Tibial artery (tissue), 4 donors: Measurements from ENCODE around the gene COL1A2.

Experiments used
- DNase-seq, 2 donors: peaks; one replicate each; pipeline ENCODE4 v3.0.0-alpha.2; 2019
- H3K27ac ChIP-seq, 2 donors: fragments of 200-600 bp; sonication (generic) in 1 of 2; 1 replicate in 1 of 2; 2 replicates in 1 of 2; pipeline ENCODE4 v1.5.1; 2018 to 2019; ENCODE audit warnings: mild to moderate bottlenecking in 1 of 2
- H3K27me3 ChIP-seq, 2 donors: fragments of 200-600 bp; sonication (generic) in 1 of 2; one replicate each; pipeline versions ENCODE4 v1.5.1 to v1.6.0; 2016 to 2019
- H3K36me3 ChIP-seq, 3 donors: fragments of 200-600 bp; sonication (generic) in 2 of 3; one replicate each; pipeline ENCODE4 v1.5.1; 2016 to 2019; ENCODE audit warnings: mild to moderate bottlenecking in 2 of 3
- H3K4me1 ChIP-seq, 4 donors: fragments of 200-600 bp; sonication (generic) in 2 of 4; 1 replicate in 3 of 4; 2 replicates in 1 of 4; pipeline ENCODE4 v1.5.1; 2016 to 2019
- H3K4me3 ChIP-seq, 2 donors: fragments of 200-600 bp; sonication (generic) in 1 of 2; 1 replicate in 1 of 2; 2 replicates in 1 of 2; pipeline ENCODE4 v1.5.1; 2018 to 2019; ENCODE audit warnings: mild to moderate bottlenecking in 2 of 2
- H3K9me3 ChIP-seq, 3 donors: fragments of 200-600 bp; sonication (generic) in 1 of 3; one replicate each; pipeline ENCODE4 v1.5.1; 2016 to 2019
- CTCF ChIP-seq, 2 experiments: fragments of 200-600 bp in 1 of 2; fragments of 450-650 bp in 1 of 2; IDR thresholded peaks; one replicate each; pipeline ENCODE4 v1.5.1; 2017 to 2019; ENCODE audit warnings: antibody characterized with exemption in 2 of 2, mild to moderate bottlenecking in 1 of 2, moderate library complexity in 1 of 2
- intact Hi-C: fragments of 100-400 bp; cut with DNase I; formaldehyde crosslinking; loops from one replicate; pipeline ENCODE4 v1.15.0; 2023; ENCODE audit warnings: low total_unique reads

COL1A2 gene

GRCh38 chr7:94409200-94409948 lies 14.7 kb downstream of the COL1A2 start:
- no peak for DNase-seq

GRCh38 chr7:94410413-94411187 lies 15.9 kb downstream of the COL1A2 start:
- H3K9me3 ChIP-seq, result no peaks in the 10 kb centered on the region
- peak overlapping the region; percentile 53 to 93 for H3K27ac ChIP-seq
- intact Hi-C loops, result no loop called here
- no peaks in the 10 kb centered on the region for H3K27me3 ChIP-seq
- H3K36me3 ChIP-seq, result peaks cover 77 to 90% (median 80%) of the 10 kb centered on the region in 3 donors
- TF ChIP-seq CTCF (IDR thresholded peaks at IDR 0.05), result no peak
- no peak overlapping the region for H3K4me3 ChIP-seq
- no peak for DNase-seq
- H3K4me1 ChIP-seq, result peaks cover 0 to 84% (median 7%) of the 10 kb centered on the region in 4 donors

More at GRCh38 chr7:94409200-94409948, 14.7 kb downstream of the COL1A2 start:
- Histone ChIP-seq H3K9me3 (no peaks in the 10 kb centered on the region), H3K27ac (peak overlapping the region; percentile 53 to 93), H3K4me3 (no peak overlapping the region), H3K4me1 (peaks cover 0 to 84% (median 8%) of the 10 kb centered on the region in 4 donors), H3K27me3 (no peaks in the 10 kb centered on the region), H3K36me3 (peaks cover 87 to 92% (median 91%) of the 10 kb centered on the region in 3 donors)
- intact Hi-C loops, result no loop called here
- TF ChIP-seq CTCF (IDR thresholded peaks at IDR 0.05), result no peak

GRCh38 chr7:94411188-94411466 lies 16.4 kb downstream of the COL1A2 start:
- no peaks in the 10 kb centered on the region for H3K9me3 ChIP-seq
- H3K4me3 ChIP-seq, result no peak overlapping the region
- peaks cover 0 to 82% (median 8%) of the 10 kb centered on the region in 4 donors for H3K4me1 ChIP-seq
- intact Hi-C loops, result no loop called here
- peaks cover 74 to 90% (median 80%) of the 10 kb centered on the region in 3 donors for H3K36me3 ChIP-seq
- no peaks in the 10 kb centered on the region for H3K27me3 ChIP-seq
- no peak for TF ChIP-seq CTCF (IDR thresholded peaks at IDR 0.05)
- peak overlapping the region; percentile 53 to 93 for H3K27ac ChIP-seq
- DNase-seq, result no peak

GRCh38 chr7:94412762-94413322 lies 18.1 kb downstream of the COL1A2 start:
- H3K4me1 ChIP-seq, result peaks cover 0 to 86% (median 9%) of the 10 kb centered on the region in 4 donors
- no peaks in the 10 kb centered on the region for H3K9me3 ChIP-seq
- no peak overlapping the region for H3K4me3 ChIP-seq
- H3K27ac ChIP-seq, result peak overlapping the region; percentile 71 to 93
- intact Hi-C loops, result no loop called here
- no peak for TF ChIP-seq CTCF (IDR thresholded peaks at IDR 0.05)
- no peak for DNase-seq
- H3K27me3 ChIP-seq, result no peaks in the 10 kb centered on the region
- peaks cover 77 to 98% (median 82%) of the 10 kb centered on the region in 3 donors for H3K36me3 ChIP-seq

GRCh38 chr7:94414481-94414880 lies 19.8 kb downstream of the COL1A2 start:
- no peak for TF ChIP-seq CTCF (IDR thresholded peaks at IDR 0.05)
- H3K27ac ChIP-seq, result peak overlapping the region; percentile 71 to 93

More at GRCh38 chr7:94414481-94414880, 19.8 kb downstream of the COL1A2 start:
- DNase-seq, result no peak
- intact Hi-C loops, result no loop called here
- no peak overlapping the region for H3K4me3 ChIP-seq
- H3K4me1 ChIP-seq, result peaks cover 0 to 81% (median 6%) of the 10 kb centered on the region in 4 donors
- H3K36me3 ChIP-seq, result peaks cover 77 to 98% (median 83%) of the 10 kb centered on the region in 3 donors
- H3K9me3 ChIP-seq, result no peaks in the 10 kb centered on the region
- H3K27me3 ChIP-seq, result no peaks in the 10 kb centered on the region
